Uterus (tissue), 2 donors: ENCODE data around the gene SLC47A2.

Source experiments
- POLR2A ChIP-seq, 2 donors: fragments of 450-650 bp; IDR thresholded peaks; one replicate each; pipeline ENCODE4 v1.6.1; 2016; ENCODE audit warnings: antibody characterized with exemption in 2 of 2, mild to moderate bottlenecking in 1 of 2, moderate library complexity in 1 of 2
- TF ChIP-seq, protein P1 (sequence below), 4 experiments: fragments of 200-600 bp in 2 of 4; fragments of 450-650 bp in 2 of 4; sonication (generic) in 2 of 4; IDR thresholded peaks; one replicate each; pipeline ENCODE4 v1.5.1; 2016 to 2019; ENCODE audit warnings: antibody characterized with exemption in 4 of 4, mild to moderate bottlenecking in 2 of 4, moderate library complexity in 1 of 4

DNA sequence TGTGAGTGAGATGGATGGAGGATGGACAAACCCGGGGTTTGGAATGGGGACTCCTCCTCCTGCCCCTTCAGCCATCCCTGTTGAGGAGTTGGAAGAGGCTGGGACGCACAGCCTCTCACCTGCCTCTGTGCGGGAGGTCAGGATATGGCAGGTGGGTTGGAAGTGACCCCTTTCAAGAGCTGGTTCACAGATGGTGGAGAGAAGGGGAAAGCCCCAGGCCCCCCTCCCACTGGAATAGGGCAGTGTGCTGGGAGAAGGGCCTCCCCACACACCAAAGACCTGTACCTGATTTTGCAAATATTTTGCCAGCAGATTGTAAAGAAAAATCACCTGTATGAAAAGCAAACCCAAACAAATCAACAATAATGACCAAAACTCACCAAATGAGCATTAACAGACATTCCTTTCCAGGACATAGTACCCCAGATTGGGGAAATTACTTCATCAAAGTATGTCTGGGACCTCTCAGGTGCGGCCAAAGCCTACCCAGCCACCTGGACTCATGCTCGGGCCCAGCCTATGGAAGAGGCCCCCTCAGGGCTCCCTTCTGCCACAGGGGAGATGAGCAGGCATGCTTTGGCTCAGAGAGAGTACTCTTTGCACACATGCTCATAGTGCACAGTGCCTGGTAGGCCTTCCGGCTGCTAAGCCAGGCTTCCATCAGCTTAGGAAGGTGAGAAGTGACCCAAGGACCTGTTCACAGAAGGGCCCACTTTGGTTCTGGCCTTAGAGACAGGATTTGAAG, 7.8 kb downstream of the SLC47A2 start:
- TF ChIP-seq, protein P1, sequence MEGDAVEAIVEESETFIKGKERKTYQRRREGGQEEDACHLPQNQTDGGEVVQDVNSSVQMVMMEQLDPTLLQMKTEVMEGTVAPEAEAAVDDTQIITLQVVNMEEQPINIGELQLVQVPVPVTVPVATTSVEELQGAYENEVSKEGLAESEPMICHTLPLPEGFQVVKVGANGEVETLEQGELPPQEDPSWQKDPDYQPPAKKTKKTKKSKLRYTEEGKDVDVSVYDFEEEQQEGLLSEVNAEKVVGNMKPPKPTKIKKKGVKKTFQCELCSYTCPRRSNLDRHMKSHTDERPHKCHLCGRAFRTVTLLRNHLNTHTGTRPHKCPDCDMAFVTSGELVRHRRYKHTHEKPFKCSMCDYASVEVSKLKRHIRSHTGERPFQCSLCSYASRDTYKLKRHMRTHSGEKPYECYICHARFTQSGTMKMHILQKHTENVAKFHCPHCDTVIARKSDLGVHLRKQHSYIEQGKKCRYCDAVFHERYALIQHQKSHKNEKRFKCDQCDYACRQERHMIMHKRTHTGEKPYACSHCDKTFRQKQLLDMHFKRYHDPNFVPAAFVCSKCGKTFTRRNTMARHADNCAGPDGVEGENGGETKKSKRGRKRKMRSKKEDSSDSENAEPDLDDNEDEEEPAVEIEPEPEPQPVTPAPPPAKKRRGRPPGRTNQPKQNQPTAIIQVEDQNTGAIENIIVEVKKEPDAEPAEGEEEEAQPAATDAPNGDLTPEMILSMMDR (IDR thresholded peaks at IDR 0.05), result no peak
- TF ChIP-seq POLR2A (IDR thresholded peaks at IDR 0.05), result no peak
